H9 (cell line): Measurements from ENCODE around the gene TOM1L2. TPM values are rescaled to one million over a fixed set of nuclear protein-coding genes. Genes with fewer than 3 reads are reported as not detected.

Experiments used
- DNase-seq: peaks from one replicate; pipeline ENCODE4 v3.0.0-alpha.2; 2017
- H2AFZ ChIP-seq: one replicate; pipeline ENCODE4 v1.6.1; 2013; ENCODE audit warnings: mild to moderate bottlenecking, low read length, control low read depth, moderate library complexity
- H2AK5ac ChIP-seq: 2 replicates; pipeline ENCODE4 v1.6.1; 2013; ENCODE audit warnings: low read length, control low read depth, mixed read lengths; ENCODE audit not compliant: insufficient read length
- H2BK120ac ChIP-seq: one replicate; pipeline ENCODE4 v1.6.1; 2013; ENCODE audit warnings: low read depth, mild to moderate bottlenecking, low read length, control low read depth, inconsistent platforms; ENCODE audit not compliant: poor library complexity, severe bottlenecking
- H2BK12ac ChIP-seq: 2 replicates; pipeline ENCODE4 v1.6.1; 2013; ENCODE audit warnings: low read length, control low read depth, mixed read lengths, low read depth; ENCODE audit not compliant: insufficient read length
- H2BK15ac ChIP-seq: 2 replicates; pipeline ENCODE4 v1.6.1; 2013; ENCODE audit warnings: low read depth, low read length, control low read depth
- H2BK20ac ChIP-seq: one replicate; pipeline ENCODE4 v1.6.1; 2013; ENCODE audit warnings: low read depth, mild to moderate bottlenecking, low read length, control low read depth, inconsistent platforms; ENCODE audit not compliant: poor library complexity, severe bottlenecking
- H2BK5ac ChIP-seq: 2 replicates; pipeline ENCODE4 v1.6.1; 2013; ENCODE audit warnings: low read length, control low read depth, mixed read lengths; ENCODE audit not compliant: insufficient read length
- H3K14ac ChIP-seq: 2 replicates; pipeline ENCODE4 v1.6.1; 2013; ENCODE audit warnings: low read length, control low read depth; ENCODE audit not compliant: insufficient read depth
- H3K18ac ChIP-seq: 2 replicates; pipeline ENCODE4 v1.6.1; 2013; ENCODE audit warnings: low read depth, mild to moderate bottlenecking, mixed read lengths, low read length, control low read depth; ENCODE audit not compliant: insufficient read length
- H3K23ac ChIP-seq: 2 replicates; pipeline ENCODE4 v1.6.1; 2013; ENCODE audit warnings: low read length, control low read depth, mixed read lengths, low read depth; ENCODE audit not compliant: insufficient read length
- H3K23me2 ChIP-seq: 2 replicates; pipeline ENCODE4 v1.6.1; 2013; ENCODE audit warnings: low read depth, mild to moderate bottlenecking, mixed read lengths, low read length, control low read depth; ENCODE audit not compliant: insufficient read length, poor library complexity, severe bottlenecking
- H3K27ac ChIP-seq: 2 replicates; pipeline ENCODE4 v1.5.1; 2013; ENCODE audit warnings: low read length, control low read depth, mixed read lengths, low read depth; ENCODE audit not compliant: insufficient read length
- H3K27me3 ChIP-seq: 2 replicates; pipeline ENCODE4 v1.6.1; 2013; ENCODE audit warnings: low read length, control low read depth, inconsistent platforms; ENCODE audit not compliant: insufficient read depth
- H3K4ac ChIP-seq: 2 replicates; pipeline ENCODE4 v1.6.1; 2013; ENCODE audit warnings: low read depth, mild to moderate bottlenecking, control low read depth, inconsistent platforms, low read length, moderate library complexity
- H3K4me1 ChIP-seq: 2 replicates; pipeline ENCODE4 v1.6.1; 2013; ENCODE audit warnings: low read length, control low read depth, inconsistent platforms; ENCODE audit not compliant: insufficient read depth
- H3K4me2 ChIP-seq: 2 replicates; pipeline ENCODE4 v1.6.1; 2013; ENCODE audit warnings: low read length, control low read depth, mixed read lengths; ENCODE audit not compliant: insufficient read length, insufficient read depth
- H3K56ac ChIP-seq: 2 replicates; pipeline ENCODE4 v1.6.1; 2013; ENCODE audit warnings: low read depth, mild to moderate bottlenecking, mixed read lengths, low read length, control low read depth; ENCODE audit not compliant: insufficient read length
- H3K79me1 ChIP-seq: 2 replicates; pipeline ENCODE4 v1.6.1; 2013; ENCODE audit warnings: low read depth, mild to moderate bottlenecking, moderate library complexity, low read length, control low read depth, inconsistent platforms; ENCODE audit not compliant: insufficient read depth, poor library complexity, severe bottlenecking
- H3K79me2 ChIP-seq: 2 replicates; pipeline ENCODE4 v1.6.1; 2013; ENCODE audit warnings: low read length, control low read depth, inconsistent platforms; ENCODE audit not compliant: insufficient read depth
- H3K9ac ChIP-seq: 2 replicates; pipeline ENCODE4 v1.6.1; 2013; ENCODE audit warnings: low read length, control low read depth, mixed read lengths; ENCODE audit not compliant: insufficient read length; ENCODE audit errors: extremely low read depth
- H3K9me3 ChIP-seq: one replicate; pipeline ENCODE4 v1.6.1; 2013; ENCODE audit warnings: low read depth, low read length, inconsistent platforms; ENCODE audit not compliant: control insufficient read depth
- H3T11ph ChIP-seq: one replicate; pipeline ENCODE4 v1.6.1; 2013; ENCODE audit warnings: mild to moderate bottlenecking, low read length, control low read depth, inconsistent platforms
- H4K20me1 ChIP-seq: one replicate; pipeline ENCODE4 v1.6.1; 2013; ENCODE audit not compliant: control insufficient read depth, insufficient read length, insufficient read depth
- H4K5ac ChIP-seq: 2 replicates; pipeline ENCODE4 v1.6.1; 2013; ENCODE audit warnings: low read depth, mild to moderate bottlenecking, mixed read lengths, low read length, control low read depth; ENCODE audit not compliant: insufficient read length
- H4K8ac ChIP-seq: replicated peaks from 2 replicates; pipeline ENCODE4 v1.6.1; 2013; ENCODE audit warnings: low read length, control low read depth, mixed read lengths, low read depth; ENCODE audit not compliant: insufficient read length
- H4K91ac ChIP-seq: 2 replicates; pipeline ENCODE4 v1.6.1; 2013; ENCODE audit warnings: low read depth, mild to moderate bottlenecking, moderate library complexity, mixed read lengths, low read length, control low read depth; ENCODE audit not compliant: insufficient read length
- H3K27ac Mint-ChIP-seq, 3 experiments: 2 replicates in 2 of 3; 3 replicates in 1 of 3; pipeline ENCODE4 v1.8.0; 2020 to 2021; ENCODE audit warnings: mixed read lengths in 3 of 3, mild to moderate bottlenecking in 1 of 3, moderate library complexity in 1 of 3
- H3K27me3 Mint-ChIP-seq: 2 replicates; pipeline ENCODE4 v1.8.0; 2021; ENCODE audit warnings: low read depth, mild to moderate bottlenecking, moderate library complexity, mixed read lengths
- H3K36me3 Mint-ChIP-seq, 3 experiments: 2 replicates in 2 of 3; 3 replicates in 1 of 3; pipeline ENCODE4 v1.8.0; 2020 to 2021; ENCODE audit warnings: low read depth in 3 of 3, mixed read lengths in 3 of 3; ENCODE audit not compliant: insufficient read depth in 1 of 3
- H3K4me1 Mint-ChIP-seq, 2 experiments: 2 replicates each; pipeline ENCODE4 v1.8.0; 2020; ENCODE audit warnings: mixed read lengths in 2 of 2
- H3K4me3 Mint-ChIP-seq, 2 experiments: 2 replicates in 1 of 2; 3 replicates in 1 of 2; pipeline ENCODE4 v1.8.0; 2020 to 2021; ENCODE audit warnings: mild to moderate bottlenecking in 2 of 2, mixed read lengths in 2 of 2, moderate library complexity in 1 of 2
- H3K9me3 Mint-ChIP-seq, 2 experiments: 2 replicates in 1 of 2; 3 replicates in 1 of 2; pipeline ENCODE4 v1.8.0; 2020; ENCODE audit warnings: mild to moderate bottlenecking in 2 of 2, mixed read lengths in 2 of 2, moderate library complexity in 1 of 2
- CTCF ChIP-seq: fragments of 200-600 bp; sonication (generic); conservative IDR thresholded peaks from 3 replicates; pipeline ENCODE4 v1.8.0; 2021; ENCODE audit warnings: antibody characterized with exemption, mild to moderate bottlenecking
- WGBS: extraction: QIAGEN DNeasy Blood & Tissue Kit; methylation state at CpG from one replicate; pipeline ENCODE4 v1.1.7; 2013; ENCODE audit warnings: missing lambda C conversion rate, low lambda C conversion rate, mixed read lengths; ENCODE audit not compliant: insufficient read length; ENCODE audit errors: extremely low coverage; 5-methylcytosine and 5-hydroxymethylcytosine counted together
- total RNA-seq: library from RNA; stranded (reverse); gene quantifications from 2 replicates; pipeline ENCODE4 v1.2.1, GENCODE V29; 2021

The TOM1L2 gene
- total RNA-seq, 1 experiment from 2014 or later = 4.6 TPM

- no peak for DNase-seq
- no peaks in the 10 kb centered on the region for H3K79me2 ChIP-seq
- H2BK12ac ChIP-seq = no peak overlapping the region
- no peaks in the 10 kb centered on the region for H3K23me2 ChIP-seq
- peaks cover 15 to 28% of the 10 kb centered on the region in 2 experiments for H3K4me1 Mint-ChIP-seq
- TF ChIP-seq CTCF = no peak
- no peak overlapping the region for H2BK5ac ChIP-seq
- H3K27ac ChIP-seq = no peak overlapping the region
- H4K5ac ChIP-seq = no peak overlapping the region
- peaks cover 29% of the 10 kb centered on the region for H3K27me3 Mint-ChIP-seq
- no peak overlapping the region for H3K4ac ChIP-seq
- no peak overlapping the region for H2AK5ac ChIP-seq
- H3K9me3 ChIP-seq = no peaks in the 10 kb centered on the region
- no peak overlapping the region for H2BK120ac ChIP-seq
- H2BK20ac ChIP-seq = no peak overlapping the region
- H4K8ac ChIP-seq = no peak overlapping the region
- H3K23ac ChIP-seq = no peak overlapping the region
- no peak overlapping the region for H2AFZ ChIP-seq
- H3K4me2 ChIP-seq = no peak overlapping the region
- H3K27me3 ChIP-seq = no peaks in the 10 kb centered on the region; the same call in 1 of the 2 replicates
- no peak overlapping the region for H3K9ac ChIP-seq
- WGBS = no CpG with 5 or more reads among the region's 16 CpGs
- H2BK15ac ChIP-seq = no peak overlapping the region
- H3K79me1 ChIP-seq = no peaks in the 10 kb centered on the region
- no peaks in the 10 kb centered on the region for H3K4me1 ChIP-seq
- H3K4me3 Mint-ChIP-seq = no peak overlapping the region
- no peaks in the 10 kb centered on the region; a peak in 1 of 5 replicates for H3K9me3 Mint-ChIP-seq
- no peak overlapping the region for H3T11ph ChIP-seq
- H3K56ac ChIP-seq = no peak overlapping the region
- H4K20me1 ChIP-seq = no peaks in the 10 kb centered on the region
- no peak overlapping the region for H3K18ac ChIP-seq
- H3K14ac ChIP-seq = no peak overlapping the region
- no peaks in the 10 kb centered on the region for H3K36me3 Mint-ChIP-seq
- no peak overlapping the region for H3K27ac Mint-ChIP-seq
- H4K91ac ChIP-seq = no peak overlapping the region
Observed at GRCh38 chr17:17798573-17799255, 173.5 kb downstream of the TOM1L2 start.
